ENCODE results near the gene PSMB5. TPM values are rescaled to one million over a fixed set of nuclear protein-coding genes. Genes with fewer than 3 reads are reported as not detected.
A peak's percentile ranks its signal among the peaks of the same experiment; 100 is the strongest.

The PSMB5 gene
- total and polyA plus RNA-seq, 9 of the 15 experiments (the other 6 are each of a cell fraction or from before 2014, with no cell fraction given): 198 to 1,870 (median 269) TPM

GRCh38 chr14:22982477-22983245 lies 52.0 kb downstream of the PSMB5 start, which contains the start of gene AJUBA:
AJUBA (minus strand) TSS chr14:22982551; CDS start chr14:22982266, 285 bp downstream.
- peak within 1 kb of the TSS; percentile 97 for H2AFZ ChIP-seq (ENCODE audit: low read depth, low read length)
- ATAC-seq (peak; percentile 85), DNase-seq (ENCODE audit: extremely low read depth in 1 of 4, low spot score in 3 of 4) (peak; percentile 93 to 96 (median 94)), FAIRE-seq (peak; percentile 80)
- H3K36me3 ChIP-seq (ENCODE audit: control insufficient read depth, insufficient read depth, low read length): peaks cover 15% of the 10 kb centered on the region; the same call in 2 of the 3 replicates
- H3K4me3 ChIP-seq: peak within 1 kb of the TSS; percentile 69
- H3K4me1 ChIP-seq (replicated peaks in 1 of 2; ENCODE audit: control insufficient read depth in 2 of 2, insufficient read depth in 2 of 2, low read length in 2 of 2): peaks cover 13 to 32% of the 10 kb centered on the region in 2 experiments
- H3K9me1 ChIP-seq (ENCODE audit: control insufficient read depth, insufficient read depth, low read length): no peaks in the 10 kb centered on the region
- no peaks in the 10 kb centered on the region for H3K79me2 ChIP-seq (ENCODE audit: control insufficient read depth, insufficient read depth, low read length)
- peak within 1 kb of the TSS; percentile 93 for H3K4me2 ChIP-seq (ENCODE audit: insufficient read depth, low read length)
- peak within 1 kb of the TSS; percentile 63 to 96 for H3K9ac ChIP-seq (ENCODE audit: insufficient read depth in 1 of 2, low read depth in 2 of 2, low read length in 2 of 2)
- WGBS (ENCODE audit: insufficient coverage, low coverage, missing lambda C conversion rate): under 1% methylated on average over 33 of the region's 48 CpGs
- no peaks in the 10 kb centered on the region for H3K27me3 ChIP-seq (ENCODE audit: control insufficient read depth in 2 of 2, insufficient read depth in 2 of 2, low read length in 2 of 2)
- H3K9me3 ChIP-seq (replicated peaks; ENCODE audit: control insufficient read depth, insufficient read depth, low read depth, low read length): no peaks in the 10 kb centered on the region
- intact Hi-C loops (cut with micrococcal nuclease) (loop anchor here (1.0 kb wide), 3 partner anchors 9 to 52 kb away; no protein-coding TSS in a partner anchor), in situ Hi-C loops (cut with MboI) (loop anchor here (5.0 kb wide), 1 partner anchor 50 kb away; no protein-coding TSS in a partner anchor)
- H3K27ac ChIP-seq (ENCODE audit: extremely low read depth, low read depth, low read length): peak within 1 kb of the TSS; percentile 78
- ChIA-PET CTCF (ENCODE audit: low intra/inter-chr PET ratio) (interaction anchor here (0.7 to 2.9 kb wide), 7 partner anchors 9 to 426 kb away, joined by 3 to 22 read pairs (median 9); partner anchors contain the start of genes CDH24 and PRMT5), POLR2A (interaction anchor here (0.5 to 2.0 kb wide), 15 partner anchors 11 to 324 kb away, joined by 3 to 14 read pairs (median 4); partner anchors contain the start of genes BCL2L2, CDH24, HAUS4 and PRMT5)
- H4K20me1 ChIP-seq (replicated peaks; ENCODE audit: control insufficient read depth, insufficient read depth, low read length): no peaks in the 10 kb centered on the region
- BruUV-seq (replicated peaks): no TSS peak
- TF ChIP-seq POLR2AphosphoS2 (IDR thresholded peaks at IDR 0.05; ENCODE audit: low read length): no peak
- TF ChIP-seq ETV5 (CRISPR knock-in tag; IDR thresholded peaks at IDR 0.05; ENCODE audit: low read depth): peak; percentile 84
- TF ChIP-seq MEF2D (tag; conservative IDR thresholded peaks at IDR 0.05; ENCODE audit: low read depth): no peak
- no peak for TF ChIP-seq GTF2F1 (IDR thresholded peaks at IDR 0.05; ENCODE audit: low read depth, low read length)
- peak; percentile 79 for TF ChIP-seq DPF2 (IDR thresholded peaks at IDR 0.05)
- peak; percentile 60 to 72 for TF ChIP-seq NRF1 (conservative IDR thresholded peaks at IDR 0.05 in 1 of 2, IDR thresholded peaks at IDR 0.05 in 1 of 2)
- TF ChIP-seq NFE2 (IDR thresholded peaks at IDR 0.05; ENCODE audit: low read depth): no peak
- peak; percentile 59 for TF ChIP-seq BHLHE40 (IDR thresholded peaks at IDR 0.05; ENCODE audit: low read length)
- TF ChIP-seq NBN (IDR thresholded peaks at IDR 0.05; ENCODE audit: low read depth): peak; percentile 97
- TF ChIP-seq PHB2 (IDR thresholded peaks at IDR 0.05; ENCODE audit: low read depth): no peak
- no peak for TF ChIP-seq MCM2 (IDR thresholded peaks at IDR 0.05; ENCODE audit: low read depth)
- TF ChIP-seq ESRRA (IDR thresholded peaks at IDR 0.05; ENCODE audit: borderline replicate concordance, low read depth): peak; percentile 69; the same call in 1 of the 2 replicates
- no peak for TF ChIP-seq MCM5 (IDR thresholded peaks at IDR 0.05; ENCODE audit: low read depth)
- no peak for TF ChIP-seq RHOXF2B (CRISPR knock-in tag; conservative IDR thresholded peaks at IDR 0.05)
- peak; percentile 56 for TF ChIP-seq ARHGAP35 (IDR thresholded peaks at IDR 0.05; ENCODE audit: partially characterized antibody)
- TF ChIP-seq CTCFL (IDR thresholded peaks at IDR 0.05; ENCODE audit: borderline replicate concordance, insufficient read depth, low read depth, low read length, poor library complexity, severe bottlenecking): no peak
- no peak for TF ChIP-seq ETV6 (IDR thresholded peaks at IDR 0.05; ENCODE audit: borderline replicate concordance in 1 of 2, low read depth in 2 of 2, low read length in 1 of 2)
- no peak for TF ChIP-seq ETV6 (CRISPR knock-in tag; IDR thresholded peaks at IDR 0.05; ENCODE audit: borderline replicate concordance)
- no peak for TF ChIP-seq ZNF395 (CRISPR knock-in tag; IDR thresholded peaks at IDR 0.05)
- TF ChIP-seq FOXK1 (CRISPR knock-in tag; IDR thresholded peaks at IDR 0.05; ENCODE audit: borderline replicate concordance): no peak
